ENCODE data around the gene PES1. TPM values are rescaled to one million over a fixed set of nuclear protein-coding genes. Genes with fewer than 3 reads are reported as not detected.
"Not testable (repeated sequence)": the region's sequence is repeated elsewhere in the genome, so short reads cannot be mapped to it uniquely, and the experiment has no call there.

Gene PES1
- total RNA-seq, 1 experiment from 2014 or later: 74.0 TPM

DNA sequence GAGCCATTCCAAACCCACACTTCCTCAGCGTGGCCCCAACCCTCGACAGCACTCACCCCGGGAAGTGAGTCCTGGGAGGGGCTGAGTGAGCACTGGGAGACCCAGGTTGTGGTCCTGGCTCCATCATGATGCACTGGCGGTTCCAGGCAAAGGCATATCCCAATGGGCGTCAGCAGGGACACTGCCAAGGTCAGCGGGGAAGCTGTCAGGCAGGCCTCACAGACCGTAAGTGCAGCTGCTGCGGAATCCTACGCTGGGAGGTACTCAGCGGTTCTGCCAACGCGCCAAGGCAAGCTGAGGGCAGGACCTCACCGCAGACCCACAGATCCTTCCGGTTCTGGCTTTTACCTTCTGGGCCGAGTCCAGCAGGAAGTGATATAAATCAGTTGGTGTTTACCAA, 15.9 kb downstream of the PES1 start:
- peak; percentile 42 for DNase-seq (ENCODE audit: low spot score)

DNA sequence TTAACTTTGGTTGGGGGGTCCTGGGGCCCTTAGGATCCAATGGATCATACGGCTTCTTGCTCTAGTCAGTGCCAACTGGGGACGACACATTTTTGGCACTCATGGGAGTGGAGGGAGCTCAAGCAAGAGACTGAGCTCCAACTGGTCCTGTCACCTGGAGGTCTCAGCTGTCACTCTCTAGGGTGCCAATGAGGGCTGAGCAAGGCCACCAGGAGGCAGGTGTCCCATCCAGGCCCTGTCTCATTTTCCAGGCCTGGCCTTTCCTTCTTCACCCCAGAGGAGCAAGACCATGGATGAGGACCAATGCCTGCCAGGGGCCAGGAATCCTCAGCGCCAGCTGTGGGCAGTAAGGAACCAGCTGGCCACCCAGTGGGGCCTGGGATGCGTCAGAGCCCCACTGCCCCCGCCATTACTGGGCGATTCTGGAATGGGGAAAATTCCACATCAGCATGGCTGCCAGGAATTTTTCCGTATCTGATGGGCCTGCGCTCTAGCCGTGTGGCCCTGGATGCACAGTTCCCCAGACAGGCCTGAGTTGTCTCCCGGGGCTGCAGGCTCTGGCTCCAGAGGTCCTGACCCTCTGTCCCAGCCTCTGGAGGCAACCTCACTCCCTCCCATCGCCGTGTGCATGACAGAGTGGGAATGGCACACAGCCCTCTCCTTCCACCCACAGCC, 16.6 kb downstream of the PES1 start:
- peak; percentile 17 for DNase-seq (ENCODE audit: low spot score)

- peak; percentile 67 for DNase-seq (ENCODE audit: low spot score)
These were observed 17.4 kb downstream of the PES1 start, which contains the start of gene GAL3ST1 for GRCh38 chr22:30574095-30574981. Gene GAL3ST1, minus strand, starts transcription at chr22:30574665. Its CDS starts 17,273 bp downstream, at chr22:30557392.

GRCh38 chr22:30573594-30574094, 18.1 kb downstream of the PES1 start:
- DNase-seq (ENCODE audit: low spot score): peak; percentile 38

GRCh38 chr22:30572840-30573593, 18.7 kb downstream of the PES1 start:
- peak; percentile 37 for DNase-seq (ENCODE audit: low spot score)

GRCh38 chr22:30572210-30572609, 19.5 kb downstream of the PES1 start:
- DNase-seq (ENCODE audit: low spot score): no peak

DNA sequence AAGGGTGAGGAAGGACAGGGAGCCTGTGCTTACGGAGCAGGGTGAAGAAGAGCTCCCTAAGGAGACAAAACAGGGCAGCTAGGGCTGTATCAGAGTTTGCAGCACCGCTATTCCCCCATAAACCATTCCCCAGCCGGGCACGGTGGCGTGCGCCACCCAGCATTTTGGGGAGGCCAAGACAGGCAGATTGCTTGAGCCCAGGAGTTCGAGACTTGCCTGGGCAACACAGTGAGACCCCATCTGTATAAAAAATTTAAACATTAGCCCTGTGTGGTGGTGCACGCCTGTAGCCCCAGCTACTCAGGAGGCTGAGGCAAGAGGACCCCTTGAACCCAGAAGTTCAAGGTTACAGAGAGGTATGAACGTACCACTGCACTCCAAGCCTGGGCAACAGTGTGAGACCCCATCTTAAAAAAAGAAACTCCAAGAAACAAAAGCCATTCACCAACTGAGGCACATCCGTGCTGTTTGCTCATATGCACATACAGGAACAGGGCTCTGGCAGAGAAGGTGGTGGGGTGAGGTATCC, 22.0 kb downstream of the PES1 start:
- DNase-seq (ENCODE audit: low spot score): no peak

DNA sequence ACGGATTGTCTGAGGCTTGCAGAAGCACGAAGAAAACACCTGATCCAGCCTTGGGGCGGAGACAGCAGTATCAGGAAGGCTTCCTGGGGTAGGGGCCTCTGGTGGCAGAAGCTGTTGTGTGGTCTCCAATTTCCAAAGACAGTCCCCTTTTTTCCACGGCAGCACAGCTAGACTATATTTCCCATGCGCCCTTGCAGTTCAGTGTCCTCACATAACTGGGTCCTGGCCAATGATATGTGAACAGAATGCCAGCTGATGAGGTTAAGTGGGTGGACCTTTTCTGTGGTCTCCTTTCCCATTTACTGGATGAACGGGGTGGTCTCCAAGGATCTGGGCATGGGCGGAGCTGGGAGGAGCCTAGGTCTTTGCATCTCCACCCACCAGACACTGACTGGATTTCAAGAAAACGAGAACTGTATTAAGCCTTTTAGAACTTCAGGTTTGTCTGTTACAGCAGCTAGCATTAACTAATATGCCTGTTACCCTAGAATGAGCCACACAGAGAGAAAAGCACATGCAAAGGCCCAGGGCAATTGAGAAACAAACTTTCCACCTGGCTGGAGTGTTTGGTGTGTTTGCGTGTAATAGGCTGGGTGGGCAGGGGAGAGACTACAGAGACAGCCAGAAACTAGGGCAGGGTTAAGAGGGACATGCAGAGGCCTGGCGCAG, 23.4 kb downstream of the PES1 start:
- DNase-seq (ENCODE audit: low spot score): no peak

DNA sequence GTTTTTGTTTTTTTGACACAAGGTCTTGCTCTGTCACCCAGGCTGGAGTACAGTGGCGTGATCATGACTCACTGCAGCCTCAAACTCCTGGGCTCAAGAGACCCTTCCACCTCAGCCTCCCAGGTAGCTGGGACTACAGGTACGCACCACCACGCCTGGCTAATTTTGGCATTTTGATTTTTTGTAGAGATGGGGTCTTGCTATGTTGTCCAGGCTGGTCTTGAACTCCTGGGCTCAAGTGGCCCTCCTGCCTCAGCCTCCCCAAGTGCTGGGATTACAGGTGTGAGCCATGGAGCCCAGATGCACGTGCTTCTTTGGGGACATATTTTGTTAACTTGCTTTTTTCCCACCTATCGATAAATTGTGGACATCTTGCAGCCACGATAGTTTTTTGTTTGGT, 24.4 kb downstream of the PES1 start:
- DNase-seq (ENCODE audit: low spot score): not testable (repeated sequence)

DNA sequence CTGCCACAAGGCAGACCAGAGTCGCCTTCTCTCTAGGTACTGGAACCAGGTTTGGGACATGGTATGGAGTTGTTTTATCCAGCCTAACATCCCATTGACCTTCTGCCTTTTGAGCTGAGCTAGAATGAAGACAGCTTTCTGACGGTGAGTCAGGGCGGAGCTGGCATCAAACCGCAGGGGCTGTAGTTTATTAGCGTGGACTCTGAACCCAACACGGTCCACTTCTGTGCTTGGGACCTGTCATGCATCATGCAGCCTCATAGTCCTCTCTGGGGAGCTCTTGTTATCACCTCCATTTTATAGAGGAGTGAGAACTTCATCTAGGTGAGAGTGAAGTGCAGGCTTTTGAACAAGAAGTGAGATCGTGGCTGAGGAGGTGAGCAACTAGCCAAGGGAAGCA, 25.6 kb downstream of the PES1 start:
- DNase-seq (ENCODE audit: low spot score): peak; percentile 84

GRCh38 chr22:30565341-30565740, 26.4 kb downstream of the PES1 start:
- no peak for DNase-seq (ENCODE audit: low spot score)

DNA sequence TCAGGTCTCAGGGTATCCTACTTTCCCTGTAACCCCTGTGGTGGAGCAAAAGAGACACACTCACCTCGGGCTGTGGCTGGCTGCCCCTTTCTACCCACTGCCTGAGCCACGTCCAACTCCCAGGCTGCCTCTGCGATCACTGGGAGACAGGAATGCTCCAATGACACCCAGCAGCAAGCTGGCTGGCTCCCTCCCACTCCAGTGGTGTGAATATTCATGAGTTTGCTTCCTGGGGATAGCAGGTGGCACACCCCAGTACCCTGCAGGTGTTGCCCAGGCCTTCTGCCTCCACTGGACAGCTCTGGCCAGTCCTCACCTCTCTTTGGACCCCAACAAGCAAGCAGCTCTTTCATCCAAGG, 27.0 kb downstream of the PES1 start:
- no peak for DNase-seq (ENCODE audit: low spot score)

DNA sequence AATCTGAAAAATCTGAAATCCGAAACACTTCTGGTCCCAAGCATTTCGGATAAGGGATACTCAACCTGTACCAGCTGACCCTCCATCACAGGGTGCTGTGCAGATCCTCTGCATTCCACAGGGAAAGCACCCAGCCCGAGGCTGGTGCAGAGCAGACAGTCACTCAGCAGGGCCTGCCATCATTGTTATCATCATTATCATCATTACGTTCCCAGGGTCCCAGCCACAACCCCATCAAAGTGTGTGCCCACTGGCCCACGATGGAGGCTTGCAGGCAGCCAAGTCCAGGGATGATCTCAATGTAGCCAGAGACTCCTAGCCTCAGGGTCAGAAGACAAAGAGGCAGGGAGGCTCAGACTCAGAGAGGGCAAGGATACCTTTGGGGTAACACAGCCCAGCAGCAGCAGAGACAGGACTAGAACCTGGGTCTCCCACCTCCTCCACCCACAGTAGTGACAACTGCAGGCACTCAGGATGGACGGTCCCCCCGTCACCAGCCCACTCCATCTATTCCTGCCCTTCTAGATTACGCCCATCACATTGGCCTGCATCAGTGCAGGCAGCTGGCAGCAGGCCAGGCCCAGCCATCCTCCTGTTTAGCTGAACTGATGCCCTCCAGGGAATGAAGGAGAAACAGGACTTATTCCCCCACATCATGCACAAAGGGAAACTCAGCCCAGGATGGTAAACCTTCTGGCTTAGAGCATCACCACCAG, 27.5 kb downstream of the PES1 start:
- DNase-seq (ENCODE audit: low spot score): no peak

DNA sequence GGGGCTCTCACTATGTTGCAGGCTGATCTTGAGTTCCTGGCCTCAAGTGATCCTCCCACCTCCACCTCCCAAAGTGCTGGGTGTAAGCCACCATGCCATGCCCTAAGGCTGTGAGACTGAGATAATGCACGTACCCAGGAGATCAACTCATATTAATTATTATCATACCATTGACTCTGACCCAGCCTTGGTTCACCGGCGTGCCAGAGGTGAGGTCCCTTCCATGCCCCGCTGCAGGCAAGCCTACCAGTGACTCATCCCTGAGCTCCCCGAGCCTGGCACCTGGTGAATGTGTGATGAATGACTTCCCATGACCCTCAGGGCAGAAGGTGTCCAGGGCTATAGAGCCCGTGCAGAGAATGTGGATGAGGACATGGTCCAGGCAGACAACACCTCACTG, 29.3 kb downstream of the PES1 start:
- DNase-seq (ENCODE audit: low spot score): peak; percentile 44

- no peak for DNase-seq (ENCODE audit: low spot score)
These were observed 30.1 kb downstream of the PES1 start for GRCh38 chr22:30561402-30562189.

DNA sequence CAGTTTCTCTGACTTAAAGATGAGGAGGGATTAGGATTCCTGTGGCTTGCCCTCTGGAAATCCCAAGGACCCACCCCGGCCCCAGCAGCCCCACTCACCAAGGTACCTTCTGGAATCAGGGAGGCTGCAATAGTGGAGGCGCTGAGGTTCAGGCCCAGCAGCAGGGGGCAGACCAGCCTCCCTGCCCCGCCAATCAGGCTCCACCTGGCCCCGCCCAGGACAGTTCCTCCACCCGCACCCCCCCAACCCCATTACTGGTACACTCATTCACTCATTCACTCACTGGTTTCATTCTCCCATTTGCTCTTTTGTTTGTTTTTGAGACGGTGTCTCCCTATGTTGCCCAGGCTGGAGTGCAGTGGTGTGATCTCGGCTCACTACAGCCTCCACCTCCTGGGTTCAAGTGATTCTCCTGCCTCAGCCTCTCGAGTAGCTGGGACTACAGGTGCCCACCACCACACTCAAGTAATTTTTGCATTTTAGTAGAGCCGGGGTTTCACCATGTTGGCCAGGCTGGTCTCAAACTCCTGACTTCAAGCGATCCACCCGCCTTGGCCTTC, 31.0 kb downstream of the PES1 start:
- DNase-seq (ENCODE audit: low spot score): not testable (repeated sequence)

- DNase-seq (ENCODE audit: low spot score): no peak
These were observed 31.8 kb downstream of the PES1 start for GRCh38 chr22:30559889-30560288.

DNA sequence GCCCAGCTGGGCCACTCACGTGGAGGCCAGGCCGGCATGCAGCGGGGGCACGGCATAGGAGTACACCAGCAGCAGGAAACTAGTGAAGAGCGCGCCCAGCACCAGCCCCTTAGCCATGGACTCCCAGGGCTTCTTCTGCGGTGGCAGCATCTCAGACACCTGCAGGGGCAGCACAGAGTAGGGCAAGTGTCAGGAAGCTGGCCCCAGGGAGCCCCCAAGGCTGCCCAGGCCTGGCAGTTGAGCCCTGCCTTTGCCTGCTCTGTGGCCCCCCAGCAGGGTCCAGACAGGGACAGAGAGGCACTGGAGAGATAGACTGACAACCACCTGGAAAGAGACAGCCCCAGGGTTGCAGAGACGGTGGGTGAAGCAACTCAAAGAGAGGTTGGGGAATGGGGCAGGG, 34.5 kb downstream of the PES1 start:
- no peak for DNase-seq (ENCODE audit: low spot score)

- DNase-seq (ENCODE audit: low spot score): peak; percentile 8
These were observed 35.3 kb downstream of the PES1 start for GRCh38 chr22:30556388-30556787.
